HS-27A (cell line): Measurements from ENCODE around the gene ZNF333.
"Not testable (repeated sequence)": the region's sequence is repeated elsewhere in the genome, so short reads cannot be mapped to it uniquely, and the experiment has no call there.

Experiments used
- DNase-seq: peaks from one replicate; pipeline ENCODE4 v3.0.0-alpha.2; 2012; ENCODE audit warnings: low read depth, missing footprints

Gene ZNF333

DNA sequence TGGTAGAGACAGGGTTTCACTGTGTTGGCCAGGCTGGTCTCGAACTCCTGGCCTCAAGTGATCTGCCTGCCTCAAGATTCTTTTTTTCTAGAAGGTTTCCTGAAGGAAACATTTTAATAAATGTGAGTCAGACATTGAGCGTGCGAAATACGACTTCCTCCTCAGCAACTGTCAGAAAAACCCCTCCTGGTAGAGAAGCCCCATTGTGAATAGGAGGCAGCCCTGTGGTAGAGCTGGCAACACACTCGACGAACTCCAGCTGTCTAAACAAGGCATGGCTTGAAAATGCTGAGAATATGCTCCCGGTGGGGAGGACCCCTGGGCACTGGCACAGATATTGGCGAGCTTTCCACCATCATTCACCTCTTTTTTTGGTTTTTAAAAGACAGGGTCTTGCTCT is 9.8 kb downstream of the ZNF333 start:
- no peak for DNase-seq

DNA sequence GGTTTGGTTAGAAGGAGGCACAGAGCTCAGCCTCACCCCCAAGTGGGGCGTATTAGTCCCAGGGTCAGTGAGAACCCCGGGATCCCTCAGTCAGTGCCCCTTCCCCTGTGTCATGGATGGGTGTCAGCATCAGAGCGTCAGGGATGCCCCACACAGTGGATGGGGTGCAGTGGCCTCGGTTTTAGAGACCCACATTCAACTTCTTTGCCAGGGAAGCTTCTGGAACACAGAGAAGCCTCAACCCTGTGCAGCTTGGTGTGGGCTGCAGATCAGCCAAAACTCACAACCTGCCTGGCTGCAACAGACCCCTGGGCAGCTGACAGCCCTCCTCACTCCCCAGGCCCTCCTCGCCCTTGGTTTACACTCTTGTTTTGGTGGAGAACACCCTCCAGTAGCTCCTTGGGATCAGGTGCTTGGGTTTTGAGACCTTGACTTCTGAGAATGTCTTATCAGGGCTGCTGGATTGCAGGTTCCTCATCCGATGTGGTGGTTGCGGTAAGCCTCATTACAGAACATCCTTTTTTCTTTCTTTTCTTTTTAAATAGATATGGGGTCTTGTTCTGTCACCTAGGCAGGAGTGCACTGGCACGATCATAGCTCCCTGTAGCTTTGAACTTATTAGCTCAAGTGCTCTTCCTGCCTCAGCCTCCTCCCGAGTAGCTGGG is 11.0 kb downstream of the ZNF333 start:
- DNase-seq = no peak

DNA sequence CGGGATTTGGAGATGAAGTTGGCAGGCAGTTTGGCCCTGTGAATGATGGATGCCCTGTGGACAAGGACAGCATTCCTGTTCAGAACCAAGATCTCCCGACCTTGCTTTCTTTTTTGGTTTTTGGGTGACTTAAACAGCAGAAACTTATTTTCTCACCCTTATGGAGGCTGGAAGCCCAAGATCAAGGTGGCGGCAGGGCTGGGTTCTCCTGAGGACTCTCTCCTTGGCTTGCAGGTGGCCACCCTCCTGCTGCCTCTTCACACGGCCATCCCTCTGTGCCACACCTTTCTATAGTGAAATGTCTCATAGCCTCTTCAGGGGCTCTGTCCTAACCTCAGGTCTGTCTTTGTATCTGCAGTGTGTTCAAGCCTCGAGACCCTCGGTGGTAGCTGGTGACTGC is 14.0 kb downstream of the ZNF333 start:
- no peak for DNase-seq

DNA sequence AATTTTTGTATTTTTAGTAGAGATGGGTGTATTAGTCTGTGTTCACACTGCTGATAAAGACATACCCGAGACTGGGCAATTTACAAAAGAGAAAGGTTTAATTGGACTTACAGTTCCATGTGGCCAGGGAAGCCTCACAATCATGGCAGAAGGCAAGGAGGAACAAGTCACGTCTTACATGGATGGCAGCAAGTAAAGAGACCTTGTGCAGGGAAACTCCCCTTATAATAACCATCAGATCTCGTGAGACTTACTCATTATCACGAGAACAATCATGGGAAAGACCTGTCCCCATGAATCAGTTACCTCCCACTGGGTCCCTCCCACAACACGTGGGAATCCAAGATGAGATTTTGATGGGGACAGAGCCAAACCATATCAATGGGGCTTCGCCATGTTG is 14.6 kb downstream of the ZNF333 start:
- no peak for DNase-seq

DNA sequence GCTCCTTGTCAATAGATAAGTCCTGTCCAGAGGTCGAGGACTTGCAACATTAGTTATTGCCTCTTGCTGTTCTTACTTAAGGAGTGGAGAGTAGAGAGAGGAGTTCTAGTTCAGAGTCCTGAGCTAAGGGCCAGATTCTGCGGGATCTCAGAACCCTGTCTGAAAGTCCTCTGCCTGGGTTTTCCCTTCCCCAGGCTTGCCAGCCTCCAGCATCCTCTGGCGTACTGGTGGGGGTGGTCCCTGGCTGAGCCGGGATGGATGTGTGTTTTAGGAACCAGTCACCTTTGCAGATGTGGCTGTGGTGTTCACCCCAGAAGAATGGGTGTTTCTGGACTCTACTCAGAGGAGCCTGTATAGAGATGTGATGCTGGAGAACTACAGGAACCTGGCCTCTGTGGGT is 26.0 kb downstream of the ZNF333 start:
- DNase-seq = no peak

DNA sequence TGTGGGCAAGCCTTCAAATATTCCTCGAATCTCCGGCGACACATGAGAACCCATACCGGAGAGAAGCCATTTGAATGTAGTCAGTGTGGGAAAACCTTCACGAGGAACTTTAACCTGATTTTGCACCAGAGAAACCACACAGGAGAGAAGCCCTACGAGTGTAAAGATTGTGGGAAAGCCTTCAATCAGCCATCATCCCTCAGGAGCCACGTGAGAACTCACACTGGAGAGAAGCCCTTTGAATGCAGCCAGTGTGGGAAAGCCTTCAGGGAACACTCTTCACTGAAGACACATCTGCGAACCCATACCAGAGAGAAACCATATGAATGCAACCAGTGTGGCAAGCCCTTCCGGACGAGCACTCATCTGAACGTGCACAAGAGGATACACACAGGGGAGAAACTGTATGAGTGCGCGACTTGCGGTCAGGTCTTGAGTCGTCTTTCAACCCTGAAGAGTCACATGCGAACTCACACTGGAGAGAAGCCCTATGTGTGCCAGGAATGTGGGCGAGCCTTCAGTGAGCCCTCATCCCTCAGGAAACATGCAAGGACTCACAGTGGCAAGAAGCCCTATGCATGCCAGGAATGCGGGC is 28.8 kb downstream of the ZNF333 start:
- DNase-seq = no peak

DNA sequence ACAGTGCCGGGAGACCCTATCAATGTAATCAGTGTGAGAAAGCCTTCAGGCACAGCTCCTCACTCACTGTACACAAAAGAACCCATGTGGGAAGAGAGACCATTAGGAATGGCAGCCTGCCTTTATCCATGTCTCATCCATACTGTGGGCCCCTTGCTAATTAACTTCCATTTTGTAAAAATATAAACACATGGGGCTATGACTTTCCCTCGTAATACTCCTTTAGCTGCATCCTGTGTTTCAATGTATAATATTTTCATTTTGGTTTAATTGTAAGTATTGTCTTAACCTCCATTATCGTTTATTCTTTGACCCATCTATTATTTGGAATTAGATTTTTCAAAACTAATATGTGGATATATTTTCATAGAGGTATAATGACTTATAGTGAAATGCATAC is 29.3 kb downstream of the ZNF333 start:
- DNase-seq = no peak

DNA sequence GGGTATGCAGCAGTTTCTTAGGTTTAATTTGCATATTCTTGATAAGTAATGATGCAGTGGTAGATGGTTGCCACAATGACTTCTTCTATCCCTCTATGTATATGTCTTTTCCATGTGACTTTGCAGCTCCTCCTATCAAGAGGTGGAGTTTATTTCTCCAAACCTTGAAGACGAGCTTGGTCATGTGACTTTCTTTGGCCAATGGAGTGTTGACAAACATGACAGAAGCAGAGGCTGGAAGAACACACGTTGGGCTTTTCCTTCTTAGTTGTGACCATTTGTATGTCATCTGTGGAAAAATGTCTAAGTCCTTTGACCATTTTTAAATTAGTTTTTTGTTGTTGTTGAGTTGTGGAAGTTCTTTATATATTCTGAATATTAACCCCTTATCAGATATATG is 32.3 kb downstream of the ZNF333 start:
- no peak for DNase-seq

DNA sequence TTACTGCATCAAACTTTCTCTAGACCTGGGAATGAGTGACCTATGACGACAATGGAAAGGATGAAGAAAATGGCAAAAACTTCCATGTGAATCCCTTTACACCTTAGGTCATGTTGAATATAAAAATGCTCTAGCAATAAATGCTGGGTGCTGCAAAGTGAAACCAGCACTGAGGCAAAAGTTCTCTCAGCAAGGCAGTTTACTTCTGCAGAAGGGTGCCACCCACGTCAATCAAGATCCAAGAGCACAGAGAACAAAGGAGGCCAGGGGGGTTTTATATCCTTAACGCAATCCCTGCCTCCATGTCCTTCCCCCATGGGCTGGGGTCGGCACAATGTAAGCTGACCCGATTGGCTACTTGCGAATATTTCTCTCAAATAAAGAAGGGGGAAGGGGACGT is 38.7 kb downstream of the ZNF333 start:
- DNase-seq = no peak

DNA sequence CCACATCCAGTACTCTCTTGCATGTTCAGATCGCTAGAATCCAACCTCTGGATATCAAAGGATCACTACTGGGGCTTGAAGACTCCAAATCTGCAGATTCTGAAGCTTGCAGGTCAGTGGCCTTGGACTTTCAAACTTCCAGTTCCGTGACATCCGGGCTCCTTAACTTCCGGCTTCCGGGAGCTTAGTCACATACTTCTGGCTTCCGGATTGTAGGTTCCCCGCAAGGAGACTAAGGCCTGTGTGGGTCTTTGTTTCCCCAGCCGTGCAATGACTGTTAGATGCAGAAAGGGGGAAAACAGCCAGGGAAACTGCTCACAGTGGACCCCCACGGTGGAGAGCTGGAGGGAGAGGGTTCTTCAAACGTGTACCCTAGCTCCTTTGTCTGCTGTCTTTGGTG is 41.4 kb downstream of the ZNF333 start:
- DNase-seq = no peak

DNA sequence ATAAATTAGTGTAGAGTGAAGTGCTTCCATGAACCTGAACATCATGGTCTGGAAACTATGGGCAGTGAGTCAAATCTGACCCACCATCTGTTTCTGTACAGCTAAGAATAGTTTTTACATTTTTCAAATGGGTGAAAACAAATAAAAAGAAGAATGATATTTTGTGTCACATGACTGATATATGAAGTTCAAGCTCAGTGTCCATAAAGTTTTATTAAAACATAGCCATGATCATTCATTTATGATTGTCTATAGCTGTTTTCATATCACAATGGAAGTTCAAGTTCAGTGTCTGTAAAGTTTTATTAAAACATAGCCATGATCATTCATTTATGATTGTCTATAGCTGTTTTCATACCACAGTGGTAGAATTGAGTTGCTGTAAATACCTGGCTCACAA is 42.7 kb downstream of the ZNF333 start:
- no peak for DNase-seq

DNA sequence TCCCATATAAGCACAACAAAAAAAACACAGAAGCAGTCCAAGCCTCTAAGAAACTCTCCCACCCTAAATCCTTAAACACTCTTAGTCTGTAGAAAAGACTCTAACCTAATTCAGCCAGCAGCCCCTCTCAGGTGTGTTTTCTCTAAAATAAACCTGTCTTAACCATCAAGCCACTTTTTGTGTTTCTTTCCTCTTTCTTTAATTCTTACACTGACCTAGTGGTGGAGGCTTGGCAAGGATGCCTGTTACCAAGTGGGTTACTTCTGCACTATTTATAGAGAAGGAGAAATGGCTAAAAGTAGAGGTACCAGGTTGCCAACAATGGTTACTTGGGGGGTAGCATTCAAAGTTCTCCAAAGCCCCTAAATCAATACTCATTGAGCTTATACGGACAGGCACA is 43.7 kb downstream of the ZNF333 start:
- no peak for DNase-seq

DNA sequence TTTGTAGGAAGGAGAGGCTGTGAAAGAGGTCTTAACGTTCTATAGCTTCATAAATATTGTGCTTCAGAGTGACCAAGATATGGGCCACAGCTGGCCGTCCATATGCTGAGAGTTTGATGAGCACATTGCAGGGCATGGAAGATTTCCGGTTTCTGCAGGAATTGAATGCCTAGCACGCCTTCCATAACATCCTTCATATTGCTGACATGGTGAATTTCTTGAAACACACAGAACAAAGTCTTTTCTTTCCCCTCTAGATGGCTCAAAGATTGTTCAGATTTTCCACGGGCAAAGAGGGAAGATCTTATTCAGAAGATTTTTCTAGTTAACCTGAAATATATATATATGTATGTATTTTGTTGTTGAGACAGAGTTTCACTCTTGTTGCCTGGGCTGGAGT is 46.1 kb downstream of the ZNF333 start:
- DNase-seq = no peak

DNA sequence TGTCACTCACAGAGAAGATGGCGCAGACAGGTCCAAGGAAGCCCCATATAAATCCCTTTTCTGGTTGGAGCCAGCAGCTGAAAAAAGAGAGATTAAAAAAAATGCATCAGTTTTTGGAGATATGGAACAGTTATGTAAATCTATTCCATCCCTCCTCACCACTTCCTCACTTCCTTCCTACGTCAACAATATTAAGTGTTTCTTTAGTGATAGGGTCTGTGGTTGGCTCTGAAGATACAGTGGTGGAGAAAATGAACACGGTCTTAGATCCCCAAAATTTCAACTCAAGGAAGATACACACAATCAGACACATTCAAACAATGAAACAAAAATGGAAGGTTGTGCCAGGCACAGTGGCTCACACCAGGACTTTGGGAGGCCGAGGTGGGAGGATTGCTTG is 57.0 kb downstream of the ZNF333 start:
- DNase-seq = no peak

DNA sequence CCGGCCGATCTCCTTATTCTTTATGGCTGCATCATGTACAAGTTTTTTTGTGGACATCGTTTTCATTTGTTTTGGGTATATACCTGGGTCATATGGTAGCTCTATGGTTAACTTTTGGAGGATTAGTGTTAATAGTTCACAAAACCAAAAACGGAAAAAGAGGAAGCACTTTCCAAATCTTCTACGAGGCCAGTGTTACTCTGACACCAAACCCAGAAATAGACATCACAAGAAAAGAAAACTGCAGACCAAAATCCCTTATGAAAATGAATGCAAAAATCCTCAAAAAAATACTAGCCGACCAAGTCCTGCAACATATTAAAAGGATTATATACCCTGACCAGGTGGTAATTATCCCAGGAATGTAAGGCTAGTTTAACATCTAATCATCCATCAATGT is 58.8 kb downstream of the ZNF333 start:
- DNase-seq = no peak

DNA sequence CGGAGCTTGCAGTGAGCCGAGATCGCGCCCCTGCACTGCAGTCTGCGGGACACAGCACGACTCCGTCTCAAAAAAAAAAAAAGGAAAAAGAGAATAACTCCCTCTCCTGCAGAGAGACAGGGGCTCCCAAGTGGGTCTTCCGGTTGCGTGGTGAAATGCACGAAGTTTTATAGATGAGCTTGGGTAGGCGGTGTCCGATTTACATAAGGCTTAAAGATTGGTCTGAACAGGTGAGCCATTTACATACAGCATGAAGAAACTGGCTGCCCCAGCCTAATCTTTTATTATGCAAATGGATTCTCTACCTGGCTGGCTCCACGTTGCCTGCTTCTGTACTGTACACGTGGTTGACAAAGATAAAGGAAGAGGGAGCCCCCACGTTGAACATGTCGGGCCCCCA is 69.0 kb downstream of the ZNF333 start:
- DNase-seq = no peak

DNA sequence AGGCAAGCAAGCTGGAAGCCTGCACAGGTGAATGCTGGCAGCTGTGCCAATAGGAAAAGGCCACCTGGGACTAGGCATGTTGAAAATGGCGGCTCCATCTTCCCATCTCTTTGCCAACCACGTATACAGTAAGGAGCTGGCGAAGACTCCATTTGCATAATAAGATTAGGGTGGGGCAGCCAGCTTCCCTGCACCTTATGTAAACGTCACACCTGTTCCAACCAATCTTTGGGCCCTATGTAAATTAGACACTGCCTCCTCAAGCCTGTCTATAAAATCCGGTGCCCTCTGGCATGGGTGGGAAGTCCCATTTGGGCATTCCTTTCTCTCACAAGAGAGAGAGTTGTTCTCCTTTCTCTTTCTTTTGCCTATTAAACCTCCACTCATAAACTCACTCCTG is 71.8 kb downstream of the ZNF333 start:
- no peak for DNase-seq

DNA sequence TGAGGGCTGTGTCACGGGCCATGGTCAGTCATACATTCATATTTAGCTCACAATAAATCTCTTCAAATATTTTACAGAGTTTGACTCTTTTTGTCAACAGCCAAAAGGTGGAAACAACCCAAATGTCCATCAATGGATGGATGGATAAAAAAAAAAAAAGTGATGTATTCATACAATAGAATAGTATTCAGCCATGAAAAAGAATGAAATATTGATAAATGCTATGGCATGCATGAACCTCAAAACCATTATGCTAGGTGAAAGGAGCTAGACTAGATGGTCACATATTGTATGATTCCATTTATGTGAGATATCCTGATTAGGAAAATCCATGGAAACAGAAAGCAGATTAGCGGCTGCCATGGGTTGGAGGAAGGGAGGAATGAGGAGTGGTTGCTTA is 72.3 kb downstream of the ZNF333 start:
- DNase-seq = no peak

DNA sequence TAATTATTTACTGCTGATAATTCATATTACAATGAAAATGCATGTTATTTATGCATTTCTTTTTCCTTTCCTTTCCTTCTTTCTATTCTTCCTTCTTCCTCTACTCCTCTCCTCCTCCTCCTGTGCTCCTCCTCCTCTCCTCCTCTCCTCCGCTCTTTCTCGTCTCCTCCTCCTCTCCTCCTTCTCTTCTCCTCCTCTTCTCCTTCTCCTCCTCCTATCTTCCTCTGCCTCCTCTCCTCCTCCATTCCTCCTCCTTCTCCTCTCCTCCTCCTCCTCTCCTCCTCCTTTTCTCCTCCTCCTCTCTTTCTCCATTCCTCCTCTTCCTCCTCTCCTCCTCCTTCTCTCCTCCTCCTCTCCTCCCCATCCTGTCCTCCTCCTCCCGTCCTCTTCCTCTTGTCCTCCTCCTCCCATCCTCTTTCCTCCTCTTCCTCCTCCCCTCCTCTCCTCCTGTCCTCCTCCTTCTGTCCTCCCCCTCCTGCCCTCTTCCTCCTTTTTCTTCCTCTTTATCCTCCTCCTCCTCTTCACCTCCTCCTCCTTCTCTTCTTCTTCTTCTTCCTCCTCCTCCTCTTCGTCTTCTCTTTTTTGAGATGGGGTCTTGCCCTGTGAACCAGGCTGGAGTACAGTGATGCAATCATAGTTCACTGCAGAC is 73.8 kb downstream of the ZNF333 start:
- no peak for DNase-seq

DNA sequence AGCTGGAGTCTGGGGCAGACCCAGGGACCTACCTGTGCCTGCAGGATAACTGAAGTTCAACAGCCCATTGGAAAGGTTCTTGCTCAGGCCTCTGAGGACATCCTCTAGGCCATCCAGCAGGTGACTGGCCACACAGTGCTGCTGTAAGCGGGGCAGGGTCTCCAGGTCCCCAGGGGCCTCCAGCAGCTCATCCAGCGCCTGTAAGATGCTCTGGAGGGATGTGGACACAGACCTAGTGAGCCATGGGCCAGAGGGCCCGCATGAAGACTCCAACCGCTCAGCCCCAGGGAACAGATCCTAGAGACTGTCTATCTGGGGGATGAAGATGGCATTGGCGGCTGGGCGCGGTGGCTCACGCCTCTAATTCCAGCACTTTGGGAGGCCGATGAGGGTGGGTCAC is 74.6 kb downstream of the ZNF333 start:
- no peak for DNase-seq

DNA sequence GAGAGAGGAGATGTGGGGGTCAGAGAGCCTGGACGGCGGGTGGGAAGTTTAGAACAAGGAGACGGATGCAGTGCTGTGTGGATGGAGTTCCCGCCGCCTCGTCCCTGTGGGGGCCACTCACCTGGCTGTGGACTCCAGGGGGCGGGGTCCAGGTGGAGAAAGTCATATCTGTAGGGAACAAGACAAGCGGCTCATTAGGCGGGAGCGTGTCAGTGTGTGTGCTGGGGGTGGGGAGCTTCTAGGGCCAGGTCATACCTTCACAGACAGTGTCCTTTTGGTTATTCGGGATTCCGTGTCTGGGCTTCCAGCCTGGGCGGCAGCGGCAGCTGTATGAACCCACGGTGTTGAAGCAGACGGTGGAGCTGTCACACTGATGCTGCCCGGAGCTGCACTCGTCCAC is 75.6 kb downstream of the ZNF333 start:
- DNase-seq = not testable (repeated sequence)

DNA sequence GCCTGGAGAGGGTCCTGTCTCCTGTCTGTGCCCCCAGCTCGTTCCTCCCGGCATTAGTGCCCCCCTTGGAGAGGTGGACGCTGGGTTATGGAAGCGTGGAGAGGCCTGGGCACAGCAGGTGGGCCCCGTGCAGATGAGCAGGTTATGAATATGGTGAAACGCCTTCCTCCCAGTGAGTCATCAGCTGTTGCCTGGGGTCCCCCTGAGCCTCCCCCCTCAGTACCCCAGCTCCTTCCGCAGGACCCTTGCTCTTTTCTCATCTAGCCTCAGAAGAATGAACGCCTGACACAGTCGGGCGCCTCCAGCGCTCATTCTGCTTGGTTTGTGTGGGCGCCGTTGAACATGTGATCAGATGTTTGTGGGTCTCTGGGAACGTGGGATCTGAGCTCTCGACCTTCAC is 76.0 kb downstream of the ZNF333 start:
- not testable (repeated sequence) for DNase-seq

DNA sequence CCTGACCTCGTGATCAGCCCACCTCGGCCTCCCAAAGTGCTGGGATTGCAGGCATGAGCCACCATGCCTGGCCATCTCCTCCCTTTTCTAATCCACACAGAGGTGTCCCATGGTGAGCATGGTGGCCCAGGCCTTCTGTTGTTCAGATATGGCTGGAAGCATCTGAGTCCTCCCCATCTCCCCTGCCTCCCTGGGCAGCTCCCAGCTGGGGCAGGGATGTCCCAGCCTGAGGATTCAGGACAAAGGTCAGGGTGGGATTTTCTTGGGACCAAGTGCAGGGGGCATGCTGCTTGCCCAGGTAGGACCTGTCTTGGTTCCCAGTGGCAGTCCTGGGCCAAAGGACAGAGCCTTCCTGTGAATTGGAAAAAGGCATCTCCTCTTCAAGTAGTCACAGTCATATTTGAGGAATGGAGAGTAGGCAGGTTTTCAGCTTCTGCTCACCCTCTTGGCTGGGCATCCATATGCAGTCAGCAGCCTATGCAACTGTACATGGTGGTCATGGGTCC is 77.7 kb downstream of the ZNF333 start:
- no peak for DNase-seq

DNA sequence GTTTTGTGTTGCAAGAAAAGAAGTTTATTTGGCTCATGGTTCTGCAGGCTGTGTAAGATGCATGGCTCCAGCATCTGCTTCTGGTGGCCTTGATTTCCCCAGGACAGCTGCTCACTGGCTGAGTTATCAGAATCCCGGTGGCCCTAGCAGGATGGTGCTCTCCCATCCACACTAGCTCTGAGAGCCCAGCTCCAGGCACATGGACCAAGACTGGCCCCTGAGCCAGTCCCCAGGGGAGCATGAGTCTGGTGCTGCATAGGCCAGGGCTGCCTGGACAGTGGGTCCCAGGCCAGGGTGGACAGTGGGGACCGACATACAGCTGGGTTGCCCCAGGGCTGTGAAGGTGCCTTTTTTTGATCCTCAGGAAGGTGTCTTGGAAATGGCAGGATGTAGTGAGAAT is 78.2 kb downstream of the ZNF333 start:
- no peak for DNase-seq
